Measurements from ENCODE around the gene MMP23B.

GRCh38 chr1:1630191-1630964 lies 1.6 kb upstream of the MMP23B start:
- TF ChIP-seq CTCF (IDR thresholded peaks at IDR 0.05) (no peak), EZH2 (IDR thresholded peaks at IDR 0.05) (peak; percentile 73)
